Peyer's patch (tissue), 4 donors: ENCODE measurements around the gene SHC4. TPM values are rescaled to one million over a fixed set of nuclear protein-coding genes. Genes with fewer than 3 reads are reported as not detected.

ENCODE experiments used
- DNase-seq, 3 donors: peaks; one replicate each; pipeline ENCODE4 v3.0.0-alpha.2; 2017 to 2019
- H3K27ac ChIP-seq, 4 donors: fragments of 200-600 bp; sonication (generic); one replicate each; pipeline ENCODE4 v1.5.1; 2016 to 2019
- H3K27me3 ChIP-seq, 2 donors: fragments of 200-600 bp; sonication (generic); one replicate each; pipeline ENCODE4 v1.5.1; 2019
- H3K36me3 ChIP-seq, 3 donors: fragments of 200-600 bp; sonication (generic); one replicate each; pipeline ENCODE4 v1.5.1; 2016 to 2019
- H3K4me1 ChIP-seq, 4 donors: fragments of 200-600 bp; sonication (generic); one replicate each; pipeline ENCODE4 v1.5.1; 2016 to 2019
- H3K4me3 ChIP-seq, 4 donors: fragments of 200-600 bp; sonication (generic); 1 replicate in 3 of 4; 2 replicates in 1 of 4; pipeline ENCODE4 v1.5.1; 2016 to 2019; ENCODE audit warnings: mild to moderate bottlenecking in 1 of 4
- H3K9me3 ChIP-seq, 4 donors: fragments of 200-600 bp; sonication (generic); one replicate each; pipeline ENCODE4 v1.5.1; 2016 to 2019; ENCODE audit warnings: mild to moderate bottlenecking in 1 of 4
- POLR2A ChIP-seq, 2 donors: fragments of 450-650 bp; IDR thresholded peaks; one replicate each; pipeline ENCODE4 v1.5.1; 2017; ENCODE audit warnings: antibody characterized with exemption in 2 of 2, mild to moderate bottlenecking in 2 of 2, moderate library complexity in 2 of 2
- total RNA-seq, 4 donors: library from RNA; depleted of rRNA; stranded (reverse); fragments of >200 nt; gene quantifications; one replicate each; pipeline ENCODE4 v1.1.0, GENCODE V29; 2016
- TF ChIP-seq, protein P1 (sequence below), 6 experiments: fragments of 450-650 bp in 4 of 6; fragments of 200-600 bp in 2 of 6; sonication (generic) in 1 of 6; IDR thresholded peaks; one replicate each; pipeline ENCODE4 v1.5.1; 2017 to 2019; ENCODE audit warnings: antibody characterized with exemption in 6 of 6, mild to moderate bottlenecking in 3 of 6, moderate library complexity in 1 of 6

Gene SHC4
- total RNA-seq, 4 donors from 2014 or later: 0.66 TPM; not detected in 3

DNA sequence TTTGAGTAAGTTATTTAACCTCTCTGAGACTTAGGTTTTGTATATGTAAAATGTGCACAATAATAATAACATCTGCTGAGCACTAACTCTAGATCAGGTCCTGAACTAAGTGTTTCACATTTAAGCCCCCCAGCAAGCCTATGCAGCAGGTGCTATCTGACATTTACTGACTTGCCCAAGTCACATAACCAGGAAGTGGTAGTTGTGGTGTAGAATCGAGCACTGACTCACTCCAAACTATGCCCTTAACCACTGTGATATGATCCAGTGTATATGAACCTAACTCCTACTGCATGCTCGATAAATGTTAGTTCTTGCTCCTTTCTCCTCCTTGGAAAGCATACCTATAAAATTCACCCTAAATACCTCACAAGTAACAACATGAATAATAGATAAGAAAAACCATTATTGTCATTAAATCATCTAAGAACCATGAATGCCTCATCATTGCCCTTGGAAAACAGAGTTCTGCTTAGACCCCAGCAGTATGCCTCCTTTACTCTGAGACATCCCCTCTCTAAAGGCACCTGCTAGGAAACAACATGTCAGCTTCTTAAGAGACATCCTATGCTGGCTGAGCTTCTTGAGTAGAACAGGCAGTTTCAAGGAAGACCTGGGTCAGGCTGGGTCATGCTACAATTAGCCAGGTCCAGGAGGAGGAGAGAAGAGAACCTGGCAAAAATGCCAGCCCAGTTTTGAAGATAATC, 3.0 kb upstream of the SHC4 start:
- Histone ChIP-seq H3K4me1 (peaks cover 0 to 18% (median 0%) of the 10 kb centered on the region in 4 donors), H3K36me3 (no peaks in the 10 kb centered on the region), H3K27ac (no peak overlapping the region), H3K27me3 (no peaks in the 10 kb centered on the region), H3K9me3 (no peaks in the 10 kb centered on the region), H3K4me3 (no peak overlapping the region)
- DNase-seq: no peak
- TF ChIP-seq POLR2A (IDR thresholded peaks at IDR 0.05): no peak
- TF ChIP-seq, protein P1, sequence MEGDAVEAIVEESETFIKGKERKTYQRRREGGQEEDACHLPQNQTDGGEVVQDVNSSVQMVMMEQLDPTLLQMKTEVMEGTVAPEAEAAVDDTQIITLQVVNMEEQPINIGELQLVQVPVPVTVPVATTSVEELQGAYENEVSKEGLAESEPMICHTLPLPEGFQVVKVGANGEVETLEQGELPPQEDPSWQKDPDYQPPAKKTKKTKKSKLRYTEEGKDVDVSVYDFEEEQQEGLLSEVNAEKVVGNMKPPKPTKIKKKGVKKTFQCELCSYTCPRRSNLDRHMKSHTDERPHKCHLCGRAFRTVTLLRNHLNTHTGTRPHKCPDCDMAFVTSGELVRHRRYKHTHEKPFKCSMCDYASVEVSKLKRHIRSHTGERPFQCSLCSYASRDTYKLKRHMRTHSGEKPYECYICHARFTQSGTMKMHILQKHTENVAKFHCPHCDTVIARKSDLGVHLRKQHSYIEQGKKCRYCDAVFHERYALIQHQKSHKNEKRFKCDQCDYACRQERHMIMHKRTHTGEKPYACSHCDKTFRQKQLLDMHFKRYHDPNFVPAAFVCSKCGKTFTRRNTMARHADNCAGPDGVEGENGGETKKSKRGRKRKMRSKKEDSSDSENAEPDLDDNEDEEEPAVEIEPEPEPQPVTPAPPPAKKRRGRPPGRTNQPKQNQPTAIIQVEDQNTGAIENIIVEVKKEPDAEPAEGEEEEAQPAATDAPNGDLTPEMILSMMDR (IDR thresholded peaks at IDR 0.05): no peak

DNA sequence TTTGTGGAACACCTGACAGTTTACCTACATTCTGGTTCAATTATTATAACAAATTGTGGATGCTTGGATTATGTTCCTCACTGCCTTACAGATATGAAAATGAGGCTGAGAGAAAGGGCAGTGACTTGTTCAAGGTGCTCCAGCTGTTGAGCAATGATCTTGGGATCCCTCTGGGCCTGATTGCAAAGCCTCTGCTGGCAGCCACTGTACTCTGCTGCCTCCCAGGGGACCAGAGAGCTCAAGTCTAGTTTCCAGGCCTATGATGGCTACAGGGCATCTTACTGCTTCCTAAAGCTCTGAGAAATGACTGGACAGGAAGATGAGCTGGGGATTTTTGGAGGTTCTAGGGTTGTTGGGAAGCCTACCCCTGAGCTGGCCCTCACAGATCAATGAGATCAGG, 2.3 kb upstream of the SHC4 start:
- no peak for DNase-seq
- Histone ChIP-seq H3K9me3 (no peaks in the 10 kb centered on the region), H3K4me1 (peaks cover 0 to 18% (median 0%) of the 10 kb centered on the region in 4 donors), H3K36me3 (no peaks in the 10 kb centered on the region), H3K4me3 (no peak overlapping the region), H3K27me3 (no peaks in the 10 kb centered on the region), H3K27ac (no peak overlapping the region)
- TF ChIP-seq, protein P1 (IDR thresholded peaks at IDR 0.05): no peak
- TF ChIP-seq POLR2A (IDR thresholded peaks at IDR 0.05): no peak

DNA sequence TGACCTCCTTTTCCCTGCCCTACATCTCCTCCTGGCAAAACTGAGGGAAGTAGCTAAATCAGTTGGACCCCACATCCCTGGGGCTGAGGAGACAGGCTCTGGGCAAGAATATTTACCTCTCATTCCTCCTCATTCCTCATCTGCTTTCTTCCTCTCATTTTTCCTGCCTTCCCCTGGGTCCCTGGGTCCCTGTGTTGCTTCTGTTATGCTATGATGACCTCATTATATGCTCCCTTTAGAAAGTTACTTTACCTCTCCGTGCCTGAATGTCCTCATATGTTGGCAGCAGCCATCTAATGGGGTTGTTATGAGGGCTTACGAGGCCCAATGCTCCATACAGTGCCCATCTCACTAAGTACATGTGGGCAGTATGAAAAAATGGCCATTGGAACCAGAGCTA, 1.2 kb upstream of the SHC4 start:
- H3K36me3 ChIP-seq: no peaks in the 10 kb centered on the region

DNA sequence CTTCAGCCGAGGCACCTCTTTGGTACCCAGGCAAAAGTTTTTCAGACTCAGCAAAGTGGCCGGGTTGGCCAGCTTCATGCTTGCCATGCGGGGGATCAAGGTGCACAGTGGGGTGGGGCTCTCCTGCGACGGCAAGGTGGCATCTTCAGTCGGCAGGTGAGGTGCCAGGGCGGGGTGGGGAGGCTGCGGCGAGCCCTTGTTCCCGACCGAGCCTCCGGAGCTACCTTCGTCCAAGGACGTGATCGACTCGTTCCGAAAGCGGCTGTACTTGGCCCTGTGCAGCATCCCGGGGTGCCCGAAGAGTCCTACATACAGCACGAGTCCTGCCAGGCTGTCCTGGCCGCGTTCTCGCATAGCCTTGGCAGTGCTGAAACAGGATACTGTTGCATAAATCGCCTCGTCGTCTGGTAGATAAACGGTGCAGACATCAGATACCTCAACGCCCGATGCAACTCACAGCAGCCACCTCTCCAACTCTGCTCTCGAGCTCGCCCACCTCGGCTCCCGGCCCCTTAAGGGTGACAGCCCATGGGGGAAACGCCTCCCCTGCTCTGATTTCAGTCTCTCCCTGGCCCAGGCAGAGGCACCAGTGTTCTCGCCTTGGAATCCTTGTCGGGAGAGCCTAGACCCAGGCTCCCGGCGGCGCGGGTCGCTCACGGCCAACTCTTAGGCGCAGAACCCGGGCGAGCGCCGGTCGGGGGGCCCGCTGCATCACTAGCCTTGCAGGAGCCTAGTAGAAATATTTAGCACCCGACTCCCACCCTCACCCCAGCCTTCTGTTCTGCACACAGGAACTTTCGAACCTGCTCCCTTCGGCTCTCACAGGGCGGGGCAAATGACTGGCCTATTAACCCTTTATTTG, 826 bp downstream of the SHC4 start:
- Histone ChIP-seq H3K27ac (no peak overlapping the region), H3K9me3 (no peaks in the 10 kb centered on the region), H3K36me3 (no peaks in the 10 kb centered on the region), H3K4me3 (peak overlapping the region; percentile 12 to 50 (median 42)), H3K27me3 (no peaks in the 10 kb centered on the region), H3K4me1 (peaks cover 0 to 18% (median 0%) of the 10 kb centered on the region in 4 donors)
- TF ChIP-seq, protein P1 (IDR thresholded peaks at IDR 0.05): no peak
- TF ChIP-seq POLR2A (IDR thresholded peaks at IDR 0.05): no peak
- DNase-seq: no peak

More for the DNA sequence above, 1.2 kb upstream of the SHC4 start:
- DNase-seq: no peak
- Histone ChIP-seq H3K27me3 (no peaks in the 10 kb centered on the region), H3K27ac (no peak overlapping the region), H3K4me1 (peaks cover 0 to 18% (median 0%) of the 10 kb centered on the region in 4 donors), H3K9me3 (no peaks in the 10 kb centered on the region), H3K4me3 (no peak overlapping the region)
- TF ChIP-seq POLR2A (IDR thresholded peaks at IDR 0.05): no peak
- TF ChIP-seq, protein P1 (IDR thresholded peaks at IDR 0.05): no peak

DNA sequence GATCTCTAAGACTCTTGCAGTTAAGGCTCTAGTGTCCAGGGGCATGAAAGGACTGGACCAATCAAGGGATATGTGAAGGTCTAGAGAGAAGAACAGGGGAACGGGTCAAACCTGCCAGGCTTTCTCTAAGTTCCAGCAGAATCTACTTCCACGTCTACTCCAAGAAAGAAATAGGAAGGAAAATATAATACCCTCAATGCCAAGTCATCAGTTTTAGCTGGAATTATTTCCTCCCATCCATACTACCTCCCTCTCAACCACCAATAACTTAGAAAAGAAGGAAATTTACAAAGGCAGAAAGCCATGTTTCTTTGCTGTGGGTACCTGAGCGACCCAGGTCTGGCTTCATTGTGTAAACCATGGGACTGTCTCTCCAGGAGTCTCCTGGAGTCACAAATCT, 7.8 kb downstream of the SHC4 start:
- no peak for TF ChIP-seq POLR2A (IDR thresholded peaks at IDR 0.05)
- TF ChIP-seq, protein P1 (IDR thresholded peaks at IDR 0.05): no peak
- Histone ChIP-seq H3K4me1 (no peaks in the 10 kb centered on the region), H3K4me3 (no peak overlapping the region), H3K9me3 (no peaks in the 10 kb centered on the region), H3K36me3 (no peaks in the 10 kb centered on the region), H3K27ac (no peak overlapping the region), H3K27me3 (no peaks in the 10 kb centered on the region)
- DNase-seq: no peak
